A673 (cell line): ENCODE data around the gene SVIL.

Experiments used
- CTCF ChIP-seq: fragments of 300-800, 200-600 bp; sonication (generic); conservative IDR thresholded peaks from 2 replicates; pipeline ENCODE4 v1.5.1; 2017; ENCODE audit warnings: low read depth, mild to moderate bottlenecking, antibody characterized with exemption, low read length, moderate library complexity, mixed read lengths
- EZH2 ChIP-seq: fragments of 200-600 bp; sonication (generic); IDR thresholded peaks from 2 replicates; pipeline ENCODE4 v1.6.1; 2017; ENCODE audit warnings: borderline replicate concordance, low read depth, mild to moderate bottlenecking, mixed read lengths, antibody characterized with exemption, low read length; ENCODE audit not compliant: poor library complexity, severe bottlenecking

GRCh38 chr10:29603223-29603896 is 31.4 kb downstream of the SVIL start:
- TF ChIP-seq CTCF, result no peak
- no peak for TF ChIP-seq EZH2
